ENCODE results near the gene CAMK2G. TPM values are rescaled to one million over a fixed set of nuclear protein-coding genes. Genes with fewer than 3 reads are reported as not detected.

The CAMK2G gene
- polyA plus RNA-seq, 3 donors, result 1.7 to 60.7 (median 3.0) TPM

- Histone ChIP-seq H3K9ac (ENCODE audit: insufficient read depth, low read length, poor library complexity, severe bottlenecking) (no peak overlapping the region), H4K20me1 (ENCODE audit: insufficient read depth, low read length) (peaks cover 23% of the 10 kb centered on the region), H3K4me1 (ENCODE audit: control insufficient read depth in 1 of 2, insufficient read depth in 2 of 2, low read length in 2 of 2) (peaks cover 28 to 46% of the 10 kb centered on the region in 2 donors), H3K27ac (ENCODE audit: low read depth in 1 of 2, low read length in 2 of 2) (no peak overlapping the region), H2AFZ (ENCODE audit: insufficient read depth, low read depth, low read length, poor library complexity, severe bottlenecking) (no peak overlapping the region), H3K4me2 (replicated peaks; ENCODE audit: extremely low read depth, low read length, poor library complexity, severe bottlenecking) (no peak overlapping the region), H3K27me3 (ENCODE audit: control insufficient read depth in 2 of 2, insufficient read depth in 2 of 2, low read length in 2 of 2) (no peaks in the 10 kb centered on the region), H3K9me3 (replicated peaks in 1 of 2; ENCODE audit: control insufficient read depth in 1 of 2, insufficient read depth in 1 of 2, low read length in 2 of 2) (no peaks in the 10 kb centered on the region), H3K4me3 (replicated peaks in 1 of 3; ENCODE audit: low read depth in 2 of 3, low read length in 3 of 3) (no peak overlapping the region), H3K36me3 (replicated peaks in 1 of 2; ENCODE audit: control insufficient read depth in 1 of 2, insufficient read depth in 2 of 2, low read length in 2 of 2) (peaks cover 2 to 18% of the 10 kb centered on the region in 2 donors), H3K79me2 (ENCODE audit: insufficient read depth, low read length) (peaks cover 27% of the 10 kb centered on the region)
- peak overlapping the region in 2 of 7 donors; percentile 58 to 68 for H3K27ac Mint-ChIP-seq
- H3K36me3 Mint-ChIP-seq, result peaks cover 19 to 20% of the 10 kb centered on the region in 2 donors
- H3K4me3 Mint-ChIP-seq, result no peak overlapping the region
- intact Hi-C loops (cut with micrococcal nuclease), result loop anchor here (5.0 kb wide), 2 partner anchors 64 to 276 kb away; partner anchors contain the start of genes ADK (in 1 of the 2), AP3M1 (in 1 of the 2) and NDST2 (in 1 of the 2)
- H3K4me1 Mint-ChIP-seq, result peaks cover 47% of the 10 kb centered on the region
- 96% methylated on average over 4 of the region's 4 CpGs for WGBS (ENCODE audit: insufficient coverage)
- no peak for TF ChIP-seq CTCF (IDR thresholded peaks at IDR 0.05)
- H3K27me3 Mint-ChIP-seq (ENCODE audit: low read depth in 3 of 3), result peaks cover 1% of the 10 kb centered on the region in 3 donors
- peaks cover 0 to 2% (median 0%) of the 10 kb centered on the region in 7 donors for H3K9me3 Mint-ChIP-seq
- DNase-seq, result no peak
Observed at GRCh38 chr10:73876157-73876556, 1.8 kb upstream of the CAMK2G start.

- peaks cover 56% of the 10 kb centered on the region for H3K4me1 Mint-ChIP-seq
- Histone ChIP-seq H3K27me3 (ENCODE audit: control insufficient read depth in 2 of 2, insufficient read depth in 2 of 2, low read length in 2 of 2) (no peaks in the 10 kb centered on the region), H3K4me2 (replicated peaks; ENCODE audit: extremely low read depth, low read length, poor library complexity, severe bottlenecking) (peak overlapping the region; percentile 94), H3K4me1 (ENCODE audit: control insufficient read depth in 1 of 2, insufficient read depth in 2 of 2, low read length in 2 of 2) (peaks cover 28 to 45% of the 10 kb centered on the region in 2 donors), H4K20me1 (ENCODE audit: insufficient read depth, low read length) (peaks cover 33% of the 10 kb centered on the region), H3K36me3 (replicated peaks in 1 of 2; ENCODE audit: control insufficient read depth in 1 of 2, insufficient read depth in 2 of 2, low read length in 2 of 2) (peaks cover 8 to 28% of the 10 kb centered on the region in 2 donors), H3K9ac (ENCODE audit: insufficient read depth, low read length, poor library complexity, severe bottlenecking) (peak overlapping the region; percentile 61), H3K4me3 (replicated peaks in 1 of 3; ENCODE audit: low read depth in 2 of 3, low read length in 3 of 3) (peak overlapping the region; percentile 71 to 88 (median 82)), H2AFZ (ENCODE audit: insufficient read depth, low read depth, low read length, poor library complexity, severe bottlenecking) (peak overlapping the region; percentile 90), H3K79me2 (ENCODE audit: insufficient read depth, low read length) (peaks cover 38% of the 10 kb centered on the region), H3K27ac (ENCODE audit: low read depth in 1 of 2, low read length in 2 of 2) (peak overlapping the region; percentile 61 to 67), H3K9me3 (replicated peaks in 1 of 2; ENCODE audit: control insufficient read depth in 1 of 2, insufficient read depth in 1 of 2, low read length in 2 of 2) (no peaks in the 10 kb centered on the region)
- H3K36me3 Mint-ChIP-seq, result peaks cover 29 to 31% of the 10 kb centered on the region in 2 donors
- WGBS (ENCODE audit: insufficient coverage), result 60% methylated on average over 1 of the region's 3 CpGs
- H3K4me3 Mint-ChIP-seq, result peak overlapping the region; percentile 85 to 97
- DNase-seq, result peak in 1 of 3 donors; percentile 57
- no peaks in the 10 kb centered on the region for H3K9me3 Mint-ChIP-seq
- intact Hi-C loops (cut with micrococcal nuclease), result loop anchor here (5.0 kb wide), 2 partner anchors 63 to 277 kb away; partner anchors contain the start of genes ADK (in 1 of the 2), AP3M1 (in 1 of the 2) and NDST2 (in 1 of the 2)
- peak overlapping the region; percentile 73 to 96 (median 89) for H3K27ac Mint-ChIP-seq
- H3K27me3 Mint-ChIP-seq (ENCODE audit: low read depth in 3 of 3), result peaks cover 0 to 3% (median 1%) of the 10 kb centered on the region in 3 donors
- no peak for TF ChIP-seq CTCF (IDR thresholded peaks at IDR 0.05)
Observed at GRCh38 chr10:73875139-73875475, 752 bp upstream of the CAMK2G start.
